HG03280 (cell line): ENCODE results near the gene ZNF665.
"Not testable (repeated sequence)": the region's sequence is repeated elsewhere in the genome, so short reads cannot be mapped to it uniquely, and the experiment has no call there.

ENCODE experiments used
- ATAC-seq: cut with Tn5 transposase; IDR thresholded peaks from one replicate; pipeline ENCODE4 v1.9.1; 2021; ENCODE audit warnings: mild to moderate bottlenecking, moderate library complexity; ENCODE audit not compliant: unreplicated experiment

Gene ZNF665

DNA sequence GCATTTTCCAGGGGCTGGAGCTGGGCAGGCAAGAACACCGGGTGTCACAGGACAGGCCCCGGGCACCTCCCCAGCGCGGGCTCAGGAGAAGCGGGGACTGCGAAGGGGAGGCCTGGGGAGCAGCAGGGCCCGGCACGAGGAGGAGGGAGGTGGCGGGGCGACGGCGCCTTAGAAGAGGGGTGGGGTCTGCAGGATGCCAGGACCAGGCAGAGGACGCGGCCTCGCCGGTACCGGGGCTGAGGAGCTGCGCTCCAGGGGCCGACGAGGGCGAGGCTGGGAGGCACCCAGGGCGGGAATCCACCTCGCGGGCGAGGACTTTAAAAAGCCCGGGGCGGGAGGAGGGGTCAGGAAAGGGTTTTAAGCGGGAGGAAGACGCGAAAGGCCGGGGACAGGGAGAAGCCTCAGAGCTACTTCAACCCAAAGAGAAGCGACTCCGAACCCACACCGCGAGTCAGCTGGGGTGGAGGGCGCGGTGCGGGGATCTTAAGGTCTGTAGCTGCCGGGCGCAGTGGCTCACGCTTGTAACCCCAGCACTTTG, 35.0 kb downstream of the ZNF665 start:
- ATAC-seq = no peak

DNA sequence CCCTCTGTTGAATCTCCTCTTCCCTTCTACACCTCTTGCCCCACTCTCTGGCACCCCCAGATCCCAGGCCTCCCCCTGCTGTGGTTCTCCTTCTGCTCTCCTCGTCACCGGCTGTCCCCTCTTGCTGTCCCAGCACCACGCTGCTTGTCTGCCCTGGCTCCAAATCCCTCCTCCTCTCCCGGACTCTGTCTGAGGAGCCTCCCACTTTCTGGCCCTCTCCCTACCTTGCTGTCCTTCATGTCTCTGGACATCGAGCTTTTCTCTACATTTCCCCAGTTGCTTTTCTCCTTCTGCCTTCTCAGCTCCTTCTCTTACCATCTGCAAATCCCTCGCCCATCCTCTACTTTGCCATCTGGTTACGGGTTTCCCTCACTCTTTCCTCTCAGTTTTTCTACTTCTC, 35.5 kb downstream of the ZNF665 start:
- no peak for ATAC-seq

DNA sequence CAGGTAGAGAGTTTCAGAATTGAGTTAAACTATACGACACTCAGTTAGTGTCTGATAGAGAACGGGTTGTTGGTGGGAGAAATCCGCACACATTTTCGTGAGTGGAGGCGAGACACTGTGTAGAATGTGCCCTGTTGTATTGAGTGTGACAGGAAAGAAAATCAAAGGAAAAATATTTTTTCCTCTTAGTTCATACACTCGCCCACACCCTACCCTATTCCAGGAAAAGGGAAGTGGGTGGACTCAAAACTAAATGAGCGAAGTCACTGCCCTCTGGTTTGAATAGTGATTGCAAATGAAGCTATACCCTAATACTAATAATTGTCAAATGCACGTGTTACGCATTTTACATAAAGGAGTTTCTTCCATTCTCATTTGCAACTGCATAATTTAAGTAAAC, 36.3 kb downstream of the ZNF665 start:
- ATAC-seq = no peak

DNA sequence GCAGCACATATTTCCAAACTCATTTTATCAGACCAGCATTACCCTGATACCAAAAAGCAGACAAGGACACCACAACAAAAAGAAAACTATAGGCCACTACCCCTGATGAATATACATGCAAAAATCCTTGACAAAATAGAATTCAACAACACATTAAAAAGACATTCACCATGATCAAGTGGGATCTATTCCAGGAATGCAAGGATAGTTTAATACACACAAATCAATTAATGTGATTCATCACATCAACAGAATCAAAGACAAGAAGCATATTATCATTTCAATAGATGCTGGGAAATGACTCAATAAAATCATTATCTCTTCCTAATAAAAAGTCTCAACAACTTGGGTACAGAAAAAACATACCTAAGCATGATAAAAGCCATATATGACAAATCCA, 45.5 kb downstream of the ZNF665 start:
- no peak for ATAC-seq

DNA sequence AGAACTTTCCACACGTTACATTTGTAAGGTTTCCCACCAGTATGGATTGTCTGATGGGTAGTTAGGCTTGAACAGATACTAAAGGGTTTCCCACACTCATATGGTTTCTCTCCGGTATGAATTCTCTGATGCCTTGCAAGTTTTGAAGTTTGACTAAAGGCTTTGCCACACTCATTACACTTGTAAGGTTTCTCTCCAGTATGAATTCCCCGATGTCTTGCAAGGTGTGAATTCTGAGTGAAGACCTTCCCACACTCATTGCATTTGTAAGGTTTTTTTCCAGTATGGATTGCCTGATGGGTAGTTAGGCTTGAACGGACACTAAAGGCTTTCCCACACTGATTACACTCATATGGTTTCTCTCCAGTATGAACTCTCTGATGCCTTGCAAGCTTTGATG, 52.8 kb downstream of the ZNF665 start:
- no peak for ATAC-seq

DNA sequence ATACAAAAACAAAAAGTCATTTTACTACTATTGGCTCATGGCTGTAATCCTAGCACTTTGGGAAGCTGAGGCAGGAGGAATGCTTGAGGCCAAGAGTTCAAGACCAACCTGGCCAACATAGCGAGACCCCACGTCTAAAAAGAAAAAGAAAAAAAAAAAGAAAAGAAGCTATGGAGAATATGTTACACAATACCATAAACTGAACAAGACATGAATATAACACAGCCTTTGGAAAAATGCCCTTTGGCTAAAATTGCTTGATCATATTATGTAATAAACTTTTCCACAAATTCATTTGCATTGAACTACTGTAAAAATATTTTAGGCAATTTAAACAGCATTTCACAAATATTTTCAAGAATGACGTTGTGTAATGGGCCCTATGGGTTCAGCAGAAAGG, 56.7 kb downstream of the ZNF665 start:
- no peak for ATAC-seq

DNA sequence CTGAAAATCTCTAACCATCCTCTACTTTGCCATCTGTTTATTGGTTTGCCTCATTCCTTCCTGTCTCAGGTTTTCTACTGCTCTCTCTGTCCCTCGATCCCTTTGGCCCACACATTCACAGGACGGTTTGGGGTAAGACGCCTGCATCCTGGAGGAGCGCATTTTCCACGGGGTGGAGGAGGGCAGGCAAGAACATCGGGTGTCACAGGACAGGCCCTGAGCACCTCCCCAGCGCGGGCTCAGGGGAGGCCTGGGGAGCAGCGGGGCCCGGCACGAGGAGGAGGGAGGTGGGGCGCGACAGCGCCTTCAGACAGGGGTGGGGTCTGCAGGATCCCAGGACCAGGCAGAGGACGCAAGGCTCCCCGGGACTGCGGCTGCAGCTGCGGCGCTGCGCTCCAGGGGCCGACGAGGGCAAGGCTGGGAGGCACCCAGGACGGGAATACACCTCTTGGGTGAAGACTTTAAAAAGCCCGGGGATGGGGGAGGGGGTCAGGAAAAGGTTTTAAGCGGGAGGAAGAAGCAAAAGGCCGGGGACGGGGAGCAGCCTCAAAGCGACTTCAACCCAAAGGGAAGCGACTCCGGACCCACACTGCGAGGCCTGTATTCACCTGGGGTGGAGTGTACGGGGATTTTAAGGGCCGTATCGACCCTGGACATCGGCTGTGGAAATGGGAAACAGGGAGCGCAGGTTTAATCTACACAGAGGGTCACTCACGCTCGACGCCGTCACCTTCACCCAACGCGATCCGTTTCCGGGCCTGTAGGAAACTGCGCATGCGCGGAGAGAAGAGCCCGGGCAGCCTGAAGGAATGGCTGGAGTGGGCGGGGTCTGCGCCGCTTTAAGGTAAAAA, 60.8 kb downstream of the ZNF665 start, which contains the start of gene ZNF415:
Gene ZNF415, minus strand, starts transcription at position 770 of the 851 bp plus-strand sequence. CDS start 10,234 bp downstream, outside the sequence.
- ATAC-seq = no peak

DNA sequence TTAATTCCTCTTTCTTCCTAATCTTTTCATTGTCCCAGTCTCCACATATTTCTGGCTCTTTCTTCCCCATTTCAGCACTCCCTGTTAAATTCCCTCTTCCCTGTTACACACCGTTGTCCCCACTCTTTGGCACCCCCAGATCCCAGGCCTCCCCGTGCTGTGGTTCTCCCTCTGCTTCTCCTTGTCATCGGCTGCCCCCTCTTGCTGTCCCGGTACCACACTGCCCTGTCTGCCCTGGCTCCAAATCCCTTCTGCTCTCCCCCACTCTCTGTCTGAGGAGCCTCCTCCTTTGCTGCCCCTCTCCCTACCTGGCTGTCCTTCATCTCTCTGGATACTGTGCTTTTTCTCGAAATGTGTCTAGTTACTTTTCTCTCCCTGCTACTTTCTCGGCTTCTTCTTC, 61.4 kb downstream of the ZNF665 start:
- ATAC-seq = no peak

DNA sequence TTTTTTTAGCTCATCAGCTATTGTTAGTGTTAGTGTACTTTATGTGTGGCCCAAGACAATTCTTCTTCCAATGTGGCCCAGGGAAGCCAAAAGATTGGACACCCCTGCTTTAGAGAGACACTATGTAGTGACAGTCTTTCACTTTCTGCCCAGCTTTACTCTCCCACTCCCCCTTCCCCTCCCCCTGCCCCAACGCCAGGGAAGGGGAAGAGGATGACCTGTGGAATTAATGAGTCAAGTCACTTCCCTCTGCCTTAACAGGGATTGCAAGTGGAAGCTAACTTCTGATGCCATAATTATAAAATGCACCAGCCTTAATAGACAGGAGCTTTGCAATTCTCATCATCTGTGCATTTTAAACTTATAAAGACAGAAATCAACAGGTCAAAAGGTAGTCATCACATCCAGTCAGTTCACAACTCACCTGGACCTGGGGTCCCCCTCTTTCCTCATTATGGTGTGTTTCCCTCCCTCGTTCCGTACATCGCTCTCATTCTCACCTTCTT, 62.0 kb downstream of the ZNF665 start:
- no peak for ATAC-seq

DNA sequence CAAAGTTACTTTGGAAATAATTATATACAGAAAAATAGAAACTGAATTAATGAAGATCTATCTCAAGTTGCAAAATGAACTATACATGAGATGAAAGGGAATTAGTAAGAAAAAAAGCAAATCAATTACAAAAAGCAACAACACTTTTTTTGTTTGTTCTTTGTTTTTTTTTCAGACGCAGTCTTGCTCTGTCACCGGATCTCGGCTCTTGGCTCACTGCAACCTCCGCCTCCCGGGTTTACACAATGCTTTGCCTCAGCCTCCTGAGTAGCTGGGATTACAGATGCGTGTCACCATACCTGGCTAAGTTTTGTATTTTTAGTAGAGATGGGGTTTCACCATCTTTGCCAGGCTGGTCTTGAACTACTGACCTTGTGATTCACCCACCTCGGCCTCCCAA, 62.7 kb downstream of the ZNF665 start:
- no peak for ATAC-seq

DNA sequence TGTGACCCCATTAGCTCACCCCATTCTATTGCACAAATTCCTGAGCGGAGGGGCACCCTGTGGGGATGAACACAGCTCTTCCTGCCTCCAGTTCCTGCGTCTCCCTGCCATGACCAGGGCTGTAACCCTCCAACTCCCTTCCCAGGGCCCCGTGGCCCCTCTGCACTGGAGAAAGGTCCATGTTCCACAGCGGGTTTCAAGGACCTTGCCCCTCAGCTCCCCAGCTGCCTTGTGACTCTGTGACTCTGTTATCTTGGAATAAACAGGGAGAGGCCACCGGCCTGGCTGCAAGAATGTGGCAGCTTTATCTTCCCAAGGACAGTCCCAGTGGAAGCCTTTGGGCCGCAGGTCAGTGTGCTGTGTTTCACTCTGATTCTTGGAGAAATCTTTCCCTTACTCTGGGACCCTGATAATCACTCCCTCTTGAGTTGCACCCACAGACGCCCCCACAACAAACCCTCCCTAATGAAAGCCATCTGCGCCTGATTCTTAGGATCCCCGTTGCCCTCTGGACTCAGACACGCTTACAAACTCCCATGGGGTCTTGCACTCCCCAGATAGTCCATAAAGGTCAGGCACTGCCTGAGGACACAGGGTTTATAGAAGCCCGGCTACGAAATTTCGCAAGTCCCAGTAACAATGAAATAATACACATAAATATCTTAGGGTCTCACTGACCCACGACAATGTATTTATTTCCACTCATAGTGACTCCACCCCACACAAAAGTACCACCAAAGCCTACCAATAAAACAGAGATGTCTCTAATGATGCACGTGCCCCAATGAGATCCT, 66.2 kb downstream of the ZNF665 start:
- ATAC-seq = not testable (repeated sequence)

DNA sequence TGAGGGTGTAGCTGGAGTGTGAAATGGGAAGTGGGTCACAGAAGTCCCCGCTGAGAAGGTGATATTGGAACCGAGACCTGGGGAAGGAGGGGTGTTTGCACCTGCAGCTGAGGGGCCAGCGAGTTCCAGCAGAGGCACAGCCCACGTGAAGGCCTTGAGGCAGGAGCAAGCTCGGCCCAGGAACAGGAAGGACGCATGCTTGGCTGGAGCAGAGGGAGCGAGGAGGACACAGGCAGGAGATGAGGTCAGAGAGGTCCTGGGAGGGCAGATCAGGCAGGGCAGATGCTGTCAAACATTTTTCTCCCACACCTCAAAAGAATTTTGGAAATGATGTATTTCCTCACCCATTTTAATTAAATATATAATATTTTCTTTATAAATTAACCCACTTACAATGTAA, 69.8 kb downstream of the ZNF665 start:
- no peak for ATAC-seq
